Measurements from ENCODE around the gene SLC24A4.

DNA sequence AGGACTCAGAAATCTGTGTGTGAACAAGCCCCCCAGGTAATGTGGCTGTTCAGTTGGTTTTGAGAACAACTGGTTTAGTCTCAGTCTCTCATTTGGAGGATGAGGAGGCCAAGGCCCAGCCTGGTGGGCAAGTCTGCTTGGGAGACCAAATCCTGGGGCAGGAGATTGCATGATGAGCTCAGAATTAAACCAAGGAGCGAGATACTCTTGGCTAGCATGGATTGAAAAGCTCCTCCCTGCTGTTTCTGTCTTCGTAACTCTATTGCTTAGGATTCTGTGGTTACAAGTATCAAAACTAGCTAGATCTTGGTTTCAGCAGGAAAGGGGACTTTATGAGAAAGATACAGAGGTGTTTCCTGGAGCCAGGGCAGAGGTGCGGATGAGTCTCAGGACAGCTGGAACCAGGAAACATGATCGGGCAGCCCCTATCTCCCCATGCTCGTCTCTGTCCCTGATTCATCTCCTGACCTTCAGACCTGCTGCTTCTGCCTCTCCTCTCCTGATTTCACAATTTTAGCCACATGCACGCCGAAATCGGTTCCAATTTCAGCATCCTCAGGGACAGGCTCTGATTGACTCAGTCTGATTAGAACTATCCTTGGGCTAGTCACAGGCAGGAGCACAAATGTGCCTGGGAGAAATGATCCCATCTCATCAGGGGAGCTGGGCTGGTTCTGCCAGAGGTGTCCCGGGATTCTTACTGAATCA lies 150.4 kb downstream of the SLC24A4 start:
- TF ChIP-seq, protein P1, sequence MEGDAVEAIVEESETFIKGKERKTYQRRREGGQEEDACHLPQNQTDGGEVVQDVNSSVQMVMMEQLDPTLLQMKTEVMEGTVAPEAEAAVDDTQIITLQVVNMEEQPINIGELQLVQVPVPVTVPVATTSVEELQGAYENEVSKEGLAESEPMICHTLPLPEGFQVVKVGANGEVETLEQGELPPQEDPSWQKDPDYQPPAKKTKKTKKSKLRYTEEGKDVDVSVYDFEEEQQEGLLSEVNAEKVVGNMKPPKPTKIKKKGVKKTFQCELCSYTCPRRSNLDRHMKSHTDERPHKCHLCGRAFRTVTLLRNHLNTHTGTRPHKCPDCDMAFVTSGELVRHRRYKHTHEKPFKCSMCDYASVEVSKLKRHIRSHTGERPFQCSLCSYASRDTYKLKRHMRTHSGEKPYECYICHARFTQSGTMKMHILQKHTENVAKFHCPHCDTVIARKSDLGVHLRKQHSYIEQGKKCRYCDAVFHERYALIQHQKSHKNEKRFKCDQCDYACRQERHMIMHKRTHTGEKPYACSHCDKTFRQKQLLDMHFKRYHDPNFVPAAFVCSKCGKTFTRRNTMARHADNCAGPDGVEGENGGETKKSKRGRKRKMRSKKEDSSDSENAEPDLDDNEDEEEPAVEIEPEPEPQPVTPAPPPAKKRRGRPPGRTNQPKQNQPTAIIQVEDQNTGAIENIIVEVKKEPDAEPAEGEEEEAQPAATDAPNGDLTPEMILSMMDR (IDR thresholded peaks at IDR 0.05; ENCODE audit: poor library complexity) = no peak
- no peak for TF ChIP-seq EZH2phosphoT487 (IDR thresholded peaks at IDR 0.05; ENCODE audit: low read depth, severe bottlenecking, unreplicated experiment)
- no peak for TF ChIP-seq EZH2 (IDR thresholded peaks at IDR 0.05; ENCODE audit: borderline replicate concordance)

Measured in hepatocyte (in vitro differentiated cells).